Mucosa of descending colon (tissue), 3 donors: Measurements from ENCODE around the gene TNIK. TPM values are rescaled to one million over a fixed set of nuclear protein-coding genes. Genes with fewer than 3 reads are reported as not detected.

ENCODE experiments used
- ATAC-seq: fragments of 200-7000 bp; cut with Tn5 transposase; one replicate; pipeline ENCODE4 v1.9.1; 2020; ENCODE audit warnings: mild to moderate bottlenecking, moderate library complexity
- DNase-seq, 3 donors: peaks; one replicate each; pipeline ENCODE4 v3.0.0-alpha.2; 2020
- H3K36me3 ChIP-seq: fragments of 200-600 bp; one replicate; pipeline ENCODE4 v1.8.0; 2021; ENCODE audit warnings: low read depth, mild to moderate bottlenecking
- H3K4me1 ChIP-seq: fragments of 200-600 bp; one replicate; pipeline ENCODE4 v1.8.0; 2021; ENCODE audit warnings: low read depth, mild to moderate bottlenecking
- H3K4me3 ChIP-seq: fragments of 200-600 bp; one replicate; pipeline ENCODE4 v1.8.0; 2021; ENCODE audit warnings: mild to moderate bottlenecking
- H3K9me3 ChIP-seq: fragments of 200-600 bp; one replicate; pipeline ENCODE4 v1.8.0; 2021; ENCODE audit warnings: mild to moderate bottlenecking
- CTCF ChIP-seq: fragments of 200-600 bp; IDR thresholded peaks from one replicate; pipeline ENCODE4 v1.8.0; 2022; ENCODE audit warnings: antibody characterized with exemption, mild to moderate bottlenecking
- intact Hi-C, 2 donors: fragments of 100-400 bp; cut with DNase I in 1 of 2; cut with micrococcal nuclease in 1 of 2; formaldehyde crosslinking; loops; one replicate each; pipeline versions ENCODE4 v1.11.0 to v1.11.1; 2022; cut with DNase I, micrococcal nuclease
- total RNA-seq, 3 donors: library from RNA; stranded (reverse); fragmentation: NEBNext Ultra II Directional in 2 of 3; extraction: Animal tissue kit (Norgen Biotek cat#: 25700) in 2 of 3; gene quantifications; one replicate each; pipeline versions ENCODE4 v1.2.1 to v1.2.4, GENCODE V29; 2021 to 2023
- donor health status: DM: no; HTN: no; CAD: no; lungs with moderate emphysema.
- donor health status: DM: no; HTN: no; CAD: no.
- donor health status: DM: no; HTN: yes; CAD: no.

TNIK gene
- total RNA-seq, 3 donors from 2014 or later = 27.2 to 33.0 (median 28.0) TPM

GRCh38 chr3:171181907-171182690 lies 278.1 kb downstream of the TNIK start:
- no peak for TF ChIP-seq CTCF
- H3K4me3 ChIP-seq = no peak overlapping the region
- H3K9me3 ChIP-seq = no peaks in the 10 kb centered on the region
- intact Hi-C loops = loop anchor here (5.0 to 10.0 kb wide), 3 partner anchors 280 to 383 kb away; partner anchors contain the start of gene TNIK (in 2 of the 2)
- DNase-seq (no peak), ATAC-seq (no peak)
- no peaks in the 10 kb centered on the region for H3K36me3 ChIP-seq
- peaks cover 5% of the 10 kb centered on the region for H3K4me1 ChIP-seq

GRCh38 chr3:171178714-171179113 lies 281.5 kb downstream of the TNIK start:
- ATAC-seq = no peak
- intact Hi-C loops = no loop called here
- Histone ChIP-seq H3K9me3 (no peaks in the 10 kb centered on the region), H3K4me3 (no peak overlapping the region), H3K36me3 (no peaks in the 10 kb centered on the region), H3K4me1 (peaks cover 14% of the 10 kb centered on the region)
- DNase-seq = no peak
- TF ChIP-seq CTCF = no peak

- DNase-seq = no peak
- TF ChIP-seq CTCF = no peak
- Histone ChIP-seq H3K36me3 (no peaks in the 10 kb centered on the region), H3K4me1 (peaks cover 14% of the 10 kb centered on the region), H3K4me3 (no peak overlapping the region), H3K9me3 (no peaks in the 10 kb centered on the region)
- intact Hi-C loops = no loop called here
- ATAC-seq = peak; percentile 86
These were observed 282.7 kb downstream of the TNIK start for GRCh38 chr3:171177553-171177952.

GRCh38 chr3:171177056-171177455 lies 283.1 kb downstream of the TNIK start:
- no peak overlapping the region for H3K4me3 ChIP-seq
- H3K36me3 ChIP-seq = no peaks in the 10 kb centered on the region
- TF ChIP-seq CTCF = no peak
- peaks cover 14% of the 10 kb centered on the region for H3K4me1 ChIP-seq
- intact Hi-C loops = no loop called here
- DNase-seq (no peak), ATAC-seq (peak; percentile 26)
- H3K9me3 ChIP-seq = no peaks in the 10 kb centered on the region

- no peak for TF ChIP-seq CTCF
- H3K4me1 ChIP-seq = peaks cover 14% of the 10 kb centered on the region
- no peaks in the 10 kb centered on the region for H3K36me3 ChIP-seq
- peak; percentile 60 for ATAC-seq
- intact Hi-C loops = no loop called here
- no peak overlapping the region for H3K4me3 ChIP-seq
- H3K9me3 ChIP-seq = no peaks in the 10 kb centered on the region
- DNase-seq = peak in 1 of 3 donors; percentile 53
These were observed 283.8 kb downstream of the TNIK start for GRCh38 chr3:171176244-171176933.
